PFSK-1 (cell line): ENCODE data around the gene PGAM5.

Experiments used
- FOXP2 ChIP-seq: optimal IDR thresholded peaks from 2 replicates; pipeline ENCODE3; 2011; ENCODE audit warnings: borderline replicate concordance, control low read depth, inconsistent platforms; ENCODE audit not compliant: insufficient read depth; ENCODE audit errors: extremely low read length, extremely low read depth
- POLR2AphosphoS5 ChIP-seq: IDR thresholded peaks from 2 replicates; pipeline ENCODE4 v1.6.1; 2012; ENCODE audit warnings: low read depth, mild to moderate bottlenecking, control low read depth, low read length, moderate library complexity
- SIN3A ChIP-seq: IDR thresholded peaks from 2 replicates; pipeline ENCODE4 v1.6.1; 2012; ENCODE audit warnings: mild to moderate bottlenecking, low read length, moderate library complexity, borderline replicate concordance; ENCODE audit not compliant: insufficient read depth
- TAF1 ChIP-seq: IDR thresholded peaks from 2 replicates; pipeline ENCODE4 v1.6.1; 2012; ENCODE audit warnings: low read length, control low read depth, borderline replicate concordance; ENCODE audit not compliant: insufficient read depth
- TF ChIP-seq, protein P1 (sequence below), 2 experiments: IDR thresholded peaks; 2 replicates each; pipeline versions ENCODE4 v1.6.1 to v1.8.0; 2011 to 2012; ENCODE audit warnings: low read depth in 2 of 2, low read length in 2 of 2, control low read depth in 1 of 2, inconsistent platforms in 1 of 2, mild to moderate bottlenecking in 1 of 2, moderate library complexity in 1 of 2; ENCODE audit not compliant: insufficient read depth in 1 of 2

PGAM5 gene

GRCh38 chr12:132740652-132741051, 30.0 kb downstream of the PGAM5 start:
- no peak for TF ChIP-seq FOXP2

GRCh38 chr12:132741620-132742019, 31.0 kb downstream of the PGAM5 start:
- TF ChIP-seq SIN3A (no peak), POLR2AphosphoS5 (no peak), TAF1 (no peak), FOXP2 (no peak)
- TF ChIP-seq, protein P1, sequence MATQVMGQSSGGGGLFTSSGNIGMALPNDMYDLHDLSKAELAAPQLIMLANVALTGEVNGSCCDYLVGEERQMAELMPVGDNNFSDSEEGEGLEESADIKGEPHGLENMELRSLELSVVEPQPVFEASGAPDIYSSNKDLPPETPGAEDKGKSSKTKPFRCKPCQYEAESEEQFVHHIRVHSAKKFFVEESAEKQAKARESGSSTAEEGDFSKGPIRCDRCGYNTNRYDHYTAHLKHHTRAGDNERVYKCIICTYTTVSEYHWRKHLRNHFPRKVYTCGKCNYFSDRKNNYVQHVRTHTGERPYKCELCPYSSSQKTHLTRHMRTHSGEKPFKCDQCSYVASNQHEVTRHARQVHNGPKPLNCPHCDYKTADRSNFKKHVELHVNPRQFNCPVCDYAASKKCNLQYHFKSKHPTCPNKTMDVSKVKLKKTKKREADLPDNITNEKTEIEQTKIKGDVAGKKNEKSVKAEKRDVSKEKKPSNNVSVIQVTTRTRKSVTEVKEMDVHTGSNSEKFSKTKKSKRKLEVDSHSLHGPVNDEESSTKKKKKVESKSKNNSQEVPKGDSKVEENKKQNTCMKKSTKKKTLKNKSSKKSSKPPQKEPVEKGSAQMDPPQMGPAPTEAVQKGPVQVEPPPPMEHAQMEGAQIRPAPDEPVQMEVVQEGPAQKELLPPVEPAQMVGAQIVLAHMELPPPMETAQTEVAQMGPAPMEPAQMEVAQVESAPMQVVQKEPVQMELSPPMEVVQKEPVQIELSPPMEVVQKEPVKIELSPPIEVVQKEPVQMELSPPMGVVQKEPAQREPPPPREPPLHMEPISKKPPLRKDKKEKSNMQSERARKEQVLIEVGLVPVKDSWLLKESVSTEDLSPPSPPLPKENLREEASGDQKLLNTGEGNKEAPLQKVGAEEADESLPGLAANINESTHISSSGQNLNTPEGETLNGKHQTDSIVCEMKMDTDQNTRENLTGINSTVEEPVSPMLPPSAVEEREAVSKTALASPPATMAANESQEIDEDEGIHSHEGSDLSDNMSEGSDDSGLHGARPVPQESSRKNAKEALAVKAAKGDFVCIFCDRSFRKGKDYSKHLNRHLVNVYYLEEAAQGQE (IDR thresholded peaks at IDR 0.05; ENCODE audit: insufficient read depth in 1 of 2, low read depth in 2 of 2, low read length in 2 of 2): no peak

DNA sequence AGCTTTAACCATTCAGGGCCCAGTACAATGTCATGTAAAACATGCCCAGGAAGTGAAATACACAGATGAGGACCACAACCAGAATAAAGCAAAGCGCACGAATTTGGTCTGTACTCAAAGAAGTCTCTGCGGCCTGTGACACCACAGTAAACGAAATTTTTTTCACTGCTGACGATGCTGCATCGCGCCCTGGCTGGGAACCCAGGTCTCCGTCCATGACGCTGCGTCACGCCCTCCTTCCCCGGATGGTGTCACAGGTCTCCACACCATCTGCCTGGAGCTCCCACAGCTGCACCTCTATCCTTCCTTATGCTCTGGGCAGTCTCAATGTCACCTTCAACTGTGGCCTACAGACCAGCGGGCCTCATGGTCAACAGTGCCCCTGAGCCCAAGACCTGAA, 33.2 kb downstream of the PGAM5 start:
- TF ChIP-seq SIN3A: no peak
- no peak for TF ChIP-seq TAF1
- TF ChIP-seq, protein P1 (IDR thresholded peaks at IDR 0.05; ENCODE audit: insufficient read depth in 1 of 2, low read depth in 2 of 2, low read length in 2 of 2): no peak
- no peak for TF ChIP-seq FOXP2

DNA sequence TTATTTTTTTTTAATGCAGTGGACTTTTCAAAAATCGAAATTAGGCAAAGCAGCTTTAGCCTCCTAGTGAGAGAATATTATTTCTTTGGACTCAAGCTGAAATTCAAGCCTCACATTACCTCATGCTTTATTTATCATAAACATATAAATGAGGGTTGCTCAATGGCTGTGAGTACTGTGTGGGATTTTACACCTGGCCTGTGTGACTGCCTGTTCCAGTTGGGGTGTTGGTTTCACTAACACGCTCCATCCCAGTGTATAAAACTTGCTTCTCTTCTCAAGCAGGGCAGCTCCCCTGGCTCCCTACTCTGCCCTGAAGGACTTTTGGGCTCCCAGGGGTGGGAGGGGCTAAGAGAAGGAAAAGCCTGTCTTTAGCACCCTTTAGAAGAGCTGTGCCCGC, 36.0 kb downstream of the PGAM5 start:
- TF ChIP-seq SIN3A: no peak
- TF ChIP-seq FOXP2: no peak
- TF ChIP-seq TAF1: no peak
- TF ChIP-seq, protein P1 (IDR thresholded peaks at IDR 0.05; ENCODE audit: insufficient read depth in 1 of 2, low read depth in 2 of 2, low read length in 2 of 2): no peak
- no peak for TF ChIP-seq POLR2AphosphoS5

- no peak for TF ChIP-seq SIN3A
- TF ChIP-seq, protein P1 (IDR thresholded peaks at IDR 0.05; ENCODE audit: insufficient read depth in 1 of 2, low read depth in 2 of 2, low read length in 2 of 2): no peak
- no peak for TF ChIP-seq TAF1
- TF ChIP-seq POLR2AphosphoS5: no peak
- TF ChIP-seq FOXP2: no peak
These were observed 36.8 kb downstream of the PGAM5 start for GRCh38 chr12:132747395-132747794.

DNA sequence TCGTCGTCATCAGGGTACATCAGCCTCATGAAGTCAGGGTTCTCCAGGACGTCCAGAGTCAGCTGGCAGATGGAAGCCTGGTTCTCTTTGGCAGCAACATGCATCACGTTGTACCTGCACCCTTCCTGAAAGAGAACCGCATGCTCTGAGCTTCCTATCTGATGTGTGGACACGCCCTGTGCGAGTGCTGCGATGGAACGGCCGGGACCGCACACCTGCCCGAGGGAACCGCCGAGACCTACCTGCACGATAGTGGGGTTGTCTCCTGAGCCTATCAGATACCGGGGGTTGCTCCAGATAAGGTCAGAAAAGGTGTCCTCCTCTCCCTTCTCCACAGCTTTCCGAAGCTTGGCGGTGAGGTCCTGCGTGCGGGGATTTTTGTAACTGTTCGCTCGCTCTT, 37.3 kb downstream of the PGAM5 start:
- TF ChIP-seq, protein P1 (IDR thresholded peaks at IDR 0.05; ENCODE audit: insufficient read depth in 1 of 2, low read depth in 2 of 2, low read length in 2 of 2): no peak
- TF ChIP-seq POLR2AphosphoS5 (no peak), TAF1 (no peak), FOXP2 (no peak), SIN3A (no peak)
